ENCODE measurements around the gene BRS3. TPM values are rescaled to one million over a fixed set of nuclear protein-coding genes. Genes with fewer than 3 reads are reported as not detected.
"Not testable (repeated sequence)": the region's sequence is repeated elsewhere in the genome, so short reads cannot be mapped to it uniquely, and the experiment has no call there.

Gene BRS3
- not detected for total RNA-seq

DNA sequence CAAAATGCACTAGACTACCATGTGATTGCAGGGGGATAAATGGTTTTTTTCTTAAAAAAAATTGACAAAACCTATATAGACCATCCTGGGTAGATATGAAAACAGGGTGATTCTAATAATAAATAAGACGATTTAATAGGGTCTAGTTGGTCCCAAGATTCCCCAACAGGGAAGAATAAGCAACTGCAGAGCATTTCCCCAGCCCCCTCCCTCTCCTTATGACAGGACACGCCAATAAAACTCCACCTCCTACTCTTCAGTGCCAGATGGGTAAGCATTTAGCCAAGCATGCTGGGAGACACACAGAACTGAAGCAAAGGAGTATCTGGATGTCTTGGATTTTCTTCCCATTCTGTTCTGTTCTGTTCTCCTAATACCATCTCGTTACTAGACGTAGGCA lies at the start of gene BRS3:
Gene BRS3 (plus strand): TSS at position 301 of the 400 bp plus-strand sequence. CDS start 168 bp downstream, outside the sequence.
- Mint-ChIP-seq H3K9me3 (ENCODE audit: insufficient read depth) (no peaks in the 10 kb centered on the region), H3K4me1 (ENCODE audit: low read depth) (no peaks in the 10 kb centered on the region), H3K27ac (no peak within 1 kb of the TSS), H3K27me3 (ENCODE audit: low read depth) (peaks cover 55% of the 10 kb centered on the region), H3K36me3 (ENCODE audit: low read depth) (no peaks in the 10 kb centered on the region), H3K4me3 (no peak within 1 kb of the TSS)
- ChIA-PET CTCF (no interaction called here), POLR2A (no interaction called here)
- DNase-seq: no peak
- ATAC-seq: no peak

GRCh38 chrX:136438192-136438591 lies 49.6 kb upstream of the BRS3 start:
- Mint-ChIP-seq H3K27me3 (ENCODE audit: low read depth) (peaks cover 5% of the 10 kb centered on the region), H3K36me3 (ENCODE audit: low read depth) (no peaks in the 10 kb centered on the region), H3K9me3 (ENCODE audit: insufficient read depth) (no peaks in the 10 kb centered on the region), H3K27ac (no peak overlapping the region), H3K4me3 (no peak overlapping the region), H3K4me1 (ENCODE audit: low read depth) (no peaks in the 10 kb centered on the region)
- POLR2A ChIA-PET: no interaction called here
- ATAC-seq: no peak
- DNase-seq: no peak
- CTCF ChIA-PET: no interaction called here

DNA sequence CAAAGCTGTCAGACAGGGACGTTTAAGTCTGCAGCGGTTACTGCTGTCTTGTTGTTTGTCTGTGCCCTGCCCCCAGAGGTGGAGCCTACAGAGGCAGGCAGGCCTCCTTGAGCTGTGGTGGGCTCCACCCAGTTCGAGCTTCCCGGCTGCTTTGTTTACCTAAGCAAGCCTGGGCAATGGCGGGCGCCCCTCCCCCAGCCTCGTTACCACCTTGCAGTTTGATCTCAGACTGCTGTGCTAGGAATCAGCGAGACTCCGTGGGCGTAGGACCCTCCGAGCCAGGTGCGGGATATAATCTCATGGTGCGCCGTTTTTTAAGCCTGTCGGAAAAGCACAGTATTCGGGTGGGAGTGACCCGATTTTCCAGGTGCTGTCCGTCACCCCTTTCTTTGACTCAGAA lies 42.1 kb upstream of the BRS3 start:
- H3K36me3 Mint-ChIP-seq (ENCODE audit: low read depth); CTCF ChIA-PET; H3K27me3 Mint-ChIP-seq (ENCODE audit: low read depth): not testable (repeated sequence)

DNA sequence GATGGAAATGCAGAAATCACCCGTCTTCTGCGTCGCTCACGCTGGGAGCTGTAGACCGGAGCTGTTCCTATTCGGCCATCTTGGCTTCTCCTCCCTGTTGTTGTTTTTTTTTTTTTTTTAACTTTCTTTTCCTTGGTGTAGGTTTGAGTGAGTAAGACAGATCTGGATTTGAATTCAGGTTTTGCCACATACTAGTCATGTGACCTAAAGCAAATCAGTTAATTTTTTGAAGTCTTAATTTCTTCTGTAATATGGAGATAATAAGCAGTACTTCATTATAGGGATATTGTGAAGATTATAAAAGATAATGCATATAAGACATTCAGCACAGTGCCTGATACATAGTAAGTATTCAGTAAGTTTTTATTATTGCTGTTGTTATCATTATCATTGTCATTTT lies 41.5 kb upstream of the BRS3 start:
- Mint-ChIP-seq H3K4me3 (no peak overlapping the region), H3K9me3 (ENCODE audit: insufficient read depth) (no peaks in the 10 kb centered on the region), H3K36me3 (ENCODE audit: low read depth) (no peaks in the 10 kb centered on the region), H3K27ac (no peak overlapping the region), H3K4me1 (ENCODE audit: low read depth) (no peaks in the 10 kb centered on the region), H3K27me3 (ENCODE audit: low read depth) (no peaks in the 10 kb centered on the region)
- no peak for ATAC-seq
- DNase-seq: no peak
- ChIA-PET CTCF (no interaction called here), POLR2A (no interaction called here)

More for the DNA sequence above, 42.1 kb upstream of the BRS3 start:
- ATAC-seq; H3K9me3 Mint-ChIP-seq (ENCODE audit: insufficient read depth); DNase-seq; H3K4me3 Mint-ChIP-seq; H3K27ac Mint-ChIP-seq; POLR2A ChIA-PET; H3K4me1 Mint-ChIP-seq (ENCODE audit: low read depth): not testable (repeated sequence)

GRCh38 chrX:136447308-136447707 lies 40.4 kb upstream of the BRS3 start:
- Mint-ChIP-seq H3K4me1 (ENCODE audit: low read depth) (no peaks in the 10 kb centered on the region), H3K4me3 (no peak overlapping the region), H3K36me3 (ENCODE audit: low read depth) (no peaks in the 10 kb centered on the region), H3K27ac (no peak overlapping the region), H3K9me3 (ENCODE audit: insufficient read depth) (no peaks in the 10 kb centered on the region), H3K27me3 (ENCODE audit: low read depth) (no peaks in the 10 kb centered on the region)
- ChIA-PET POLR2A (no interaction called here), CTCF (no interaction called here)
- ATAC-seq (no peak), DNase-seq (no peak)

DNA sequence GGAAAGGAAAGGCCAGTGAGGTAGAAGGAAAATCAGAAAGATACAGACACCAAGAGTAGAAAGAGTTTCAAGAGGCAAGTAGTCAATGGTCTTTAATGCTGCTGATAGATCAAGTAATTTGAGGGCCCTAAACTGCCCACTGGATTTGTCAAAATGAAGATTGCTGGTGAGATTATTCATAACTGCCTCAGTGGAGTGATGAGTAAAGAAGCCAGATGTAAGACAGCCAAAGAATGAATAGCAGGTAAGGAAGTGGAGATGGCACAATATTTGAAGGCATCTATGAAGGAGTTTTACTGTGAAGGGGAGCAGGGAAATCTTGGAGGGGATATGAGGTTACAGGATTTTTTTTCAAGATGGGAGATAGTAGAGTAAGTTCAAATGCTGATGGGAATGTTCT lies 39.8 kb upstream of the BRS3 start:
- Mint-ChIP-seq H3K4me1 (ENCODE audit: low read depth) (no peaks in the 10 kb centered on the region), H3K27me3 (ENCODE audit: low read depth) (no peaks in the 10 kb centered on the region), H3K27ac (no peak overlapping the region), H3K36me3 (ENCODE audit: low read depth) (no peaks in the 10 kb centered on the region), H3K9me3 (ENCODE audit: insufficient read depth) (no peaks in the 10 kb centered on the region), H3K4me3 (no peak overlapping the region)
- ATAC-seq (no peak), DNase-seq (no peak)
- POLR2A ChIA-PET: no interaction called here
- CTCF ChIA-PET: no interaction called here

DNA sequence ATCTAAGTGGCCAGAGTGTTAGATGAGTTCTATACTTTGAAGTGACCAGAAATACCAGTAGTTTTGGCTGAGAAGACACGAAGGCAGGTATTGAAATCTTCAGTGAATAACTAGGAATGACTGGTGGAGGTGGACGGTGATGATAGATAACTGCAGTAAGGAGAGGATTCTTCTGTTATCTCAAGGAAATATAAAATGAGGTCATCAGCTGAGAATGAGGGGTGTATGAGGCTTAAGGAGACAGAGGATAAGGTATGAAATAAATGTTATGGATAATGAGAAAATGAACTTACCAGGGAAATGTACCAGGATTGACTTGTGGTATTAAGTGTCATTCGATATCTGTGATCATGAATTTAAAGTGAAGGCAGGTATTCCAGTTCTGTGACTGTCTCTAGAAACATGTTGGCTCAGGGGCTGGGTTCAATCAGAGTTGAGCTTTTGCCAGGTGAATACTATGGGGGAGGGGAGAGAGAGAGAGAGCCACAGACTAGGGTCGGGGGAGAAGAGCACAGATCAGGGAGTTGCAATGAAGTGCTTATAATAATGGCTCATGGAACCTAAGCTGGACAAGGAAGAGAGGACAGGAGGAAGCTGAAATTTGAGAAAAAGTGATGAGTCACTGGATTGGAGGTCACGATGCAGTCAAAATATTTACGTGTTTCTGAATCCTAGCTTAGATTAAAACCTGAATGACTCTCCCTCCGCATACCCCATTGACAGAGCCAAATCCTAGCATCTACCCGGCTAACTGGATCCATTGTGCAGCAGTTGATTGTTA lies 37.5 kb upstream of the BRS3 start:
- ATAC-seq (no peak), DNase-seq (no peak)
- Mint-ChIP-seq H3K4me3 (no peak overlapping the region), H3K27ac (no peak overlapping the region), H3K27me3 (ENCODE audit: low read depth) (no peaks in the 10 kb centered on the region), H3K36me3 (ENCODE audit: low read depth) (no peaks in the 10 kb centered on the region), H3K4me1 (ENCODE audit: low read depth) (no peaks in the 10 kb centered on the region), H3K9me3 (ENCODE audit: insufficient read depth) (no peaks in the 10 kb centered on the region)
- CTCF ChIA-PET: interaction anchor here (0.6 kb wide), 1 partner anchor 346 kb away, joined by 3 read pairs; no protein-coding TSS in a partner anchor
- POLR2A ChIA-PET: no interaction called here

GRCh38 chrX:136452614-136453013 lies 35.1 kb upstream of the BRS3 start:
- ChIA-PET POLR2A (no interaction called here), CTCF (interaction anchor here (0.8 kb wide), 1 partner anchor 125 kb away, joined by 3 read pairs; no protein-coding TSS in a partner anchor)
- no peak for ATAC-seq
- Mint-ChIP-seq H3K27me3 (ENCODE audit: low read depth) (no peaks in the 10 kb centered on the region), H3K36me3 (ENCODE audit: low read depth) (no peaks in the 10 kb centered on the region), H3K4me1 (ENCODE audit: low read depth) (no peaks in the 10 kb centered on the region), H3K27ac (no peak overlapping the region), H3K9me3 (ENCODE audit: insufficient read depth) (no peaks in the 10 kb centered on the region), H3K4me3 (no peak overlapping the region)
- no peak for DNase-seq

DNA sequence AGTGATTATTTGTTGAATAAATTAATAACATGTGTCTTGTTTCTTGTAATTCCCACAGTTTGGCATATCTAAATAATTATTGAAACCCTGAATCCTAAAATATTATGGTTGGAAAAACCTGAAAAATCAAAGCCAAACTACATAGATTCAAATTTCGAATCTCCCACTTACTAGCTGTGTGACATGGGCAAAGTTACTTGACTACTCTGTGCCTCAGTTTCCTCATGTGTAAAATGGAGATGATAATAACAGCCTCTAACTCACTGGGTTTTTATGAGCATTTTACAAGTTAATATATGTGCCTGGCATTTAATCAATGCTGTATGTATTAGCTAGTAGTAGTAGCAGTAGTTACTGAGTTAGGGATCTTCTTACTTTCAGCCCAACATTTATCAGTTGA lies 34.6 kb upstream of the BRS3 start:
- CTCF ChIA-PET: interaction anchor here (0.8 kb wide), 1 partner anchor 125 kb away, joined by 3 read pairs; no protein-coding TSS in a partner anchor
- H3K4me1 Mint-ChIP-seq (ENCODE audit: low read depth): no peaks in the 10 kb centered on the region
- no peak overlapping the region for H3K4me3 Mint-ChIP-seq
- ATAC-seq (no peak), DNase-seq (no peak)
- H3K27ac Mint-ChIP-seq: no peak overlapping the region
- POLR2A ChIA-PET: no interaction called here
- H3K36me3 Mint-ChIP-seq (ENCODE audit: low read depth): no peaks in the 10 kb centered on the region
- H3K27me3 Mint-ChIP-seq (ENCODE audit: low read depth): peaks cover under 1% of the 10 kb centered on the region
- no peaks in the 10 kb centered on the region for H3K9me3 Mint-ChIP-seq (ENCODE audit: insufficient read depth)

GRCh38 chrX:136453771-136454170 lies 34.0 kb upstream of the BRS3 start:
- Mint-ChIP-seq H3K4me3 (no peak overlapping the region), H3K27me3 (ENCODE audit: low read depth) (peaks cover 1% of the 10 kb centered on the region), H3K27ac (no peak overlapping the region), H3K9me3 (ENCODE audit: insufficient read depth) (no peaks in the 10 kb centered on the region), H3K36me3 (ENCODE audit: low read depth) (no peaks in the 10 kb centered on the region), H3K4me1 (ENCODE audit: low read depth) (no peaks in the 10 kb centered on the region)
- ChIA-PET CTCF (no interaction called here), POLR2A (no interaction called here)
- DNase-seq: no peak
- ATAC-seq: no peak

GRCh38 chrX:136456133-136456532 lies 31.6 kb upstream of the BRS3 start:
- CTCF ChIA-PET: interaction anchor here (0.7 kb wide), 1 partner anchor 101 kb away, joined by 4 read pairs; no protein-coding TSS in a partner anchor

GRCh38 chrX:136457303-136457917 lies 30.3 kb upstream of the BRS3 start:
- H3K27ac Mint-ChIP-seq: no peak overlapping the region
- no peaks in the 10 kb centered on the region for H3K9me3 Mint-ChIP-seq (ENCODE audit: insufficient read depth)
- no peaks in the 10 kb centered on the region for H3K4me1 Mint-ChIP-seq (ENCODE audit: low read depth)
- ChIA-PET POLR2A (no interaction called here), CTCF (no interaction called here)
- H3K4me3 Mint-ChIP-seq: no peak overlapping the region
- DNase-seq (no peak), ATAC-seq (no peak)
- H3K36me3 Mint-ChIP-seq (ENCODE audit: low read depth): no peaks in the 10 kb centered on the region
- peaks cover 6% of the 10 kb centered on the region for H3K27me3 Mint-ChIP-seq (ENCODE audit: low read depth)

More at GRCh38 chrX:136456133-136456532, 31.6 kb upstream of the BRS3 start:
- Mint-ChIP-seq H3K27me3 (ENCODE audit: low read depth) (peaks cover 3% of the 10 kb centered on the region), H3K36me3 (ENCODE audit: low read depth) (no peaks in the 10 kb centered on the region), H3K27ac (no peak overlapping the region), H3K9me3 (ENCODE audit: insufficient read depth) (no peaks in the 10 kb centered on the region), H3K4me3 (no peak overlapping the region), H3K4me1 (ENCODE audit: low read depth) (no peaks in the 10 kb centered on the region)
- DNase-seq (no peak), ATAC-seq (no peak)
- POLR2A ChIA-PET: no interaction called here
